PC-3 (cell line): Measurements from ENCODE around the gene CACNA1S.

Experiments
- EZH2phosphoT487 ChIP-seq: fragments of 300-600 bp; sonication (generic); IDR thresholded peaks from 2 replicates; pipeline ENCODE4 v1.6.1; 2018; ENCODE audit warnings: mild to moderate bottlenecking, antibody characterized with exemption, low read length, borderline replicate concordance
- TF ChIP-seq, protein P1 (sequence below): fragments of 300-600 bp; sonication (generic); conservative IDR thresholded peaks from 2 replicates; pipeline ENCODE4 v1.5.1; 2017; ENCODE audit warnings: antibody characterized with exemption, low read depth, mild to moderate bottlenecking, low read length

DNA sequence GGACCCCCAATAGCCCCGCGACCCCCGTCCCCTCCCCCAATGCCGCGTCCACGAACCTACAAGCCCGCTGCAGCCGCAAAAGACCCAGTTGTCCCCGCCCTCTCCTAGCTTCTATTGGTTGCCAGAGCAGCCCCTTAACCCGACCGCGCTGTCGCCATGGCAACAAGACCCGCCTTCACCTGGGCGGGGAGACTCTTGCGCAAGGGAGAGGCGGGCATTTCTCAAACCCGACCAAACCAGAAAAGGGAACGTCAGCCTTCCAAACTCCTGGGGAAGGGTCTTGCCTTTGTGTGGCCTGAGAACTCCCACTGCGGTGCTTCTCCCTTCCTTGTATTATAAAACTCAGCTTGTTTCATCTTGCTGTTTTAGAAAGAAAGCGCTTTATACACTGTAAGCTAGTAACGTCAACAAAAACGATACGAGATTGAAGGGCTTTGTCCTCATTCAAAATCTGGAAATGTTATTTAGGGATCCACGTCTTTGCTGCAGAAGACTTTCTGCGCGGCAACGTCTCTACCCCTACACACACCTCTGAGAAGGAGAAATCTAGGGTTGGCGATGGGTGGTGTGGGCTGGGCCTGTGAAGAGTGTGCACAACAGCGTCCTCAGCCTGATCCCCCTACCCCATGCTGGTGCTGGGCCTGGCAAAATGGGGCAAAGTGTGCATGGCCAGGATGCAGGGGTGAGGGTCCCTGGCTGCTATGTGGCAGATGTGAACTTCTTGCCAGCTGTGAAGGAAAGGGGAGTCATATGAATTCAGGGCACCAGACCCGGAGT, 42.4 kb upstream of the CACNA1S start, which contains the start of gene TMEM9:
- TF ChIP-seq, protein P1, sequence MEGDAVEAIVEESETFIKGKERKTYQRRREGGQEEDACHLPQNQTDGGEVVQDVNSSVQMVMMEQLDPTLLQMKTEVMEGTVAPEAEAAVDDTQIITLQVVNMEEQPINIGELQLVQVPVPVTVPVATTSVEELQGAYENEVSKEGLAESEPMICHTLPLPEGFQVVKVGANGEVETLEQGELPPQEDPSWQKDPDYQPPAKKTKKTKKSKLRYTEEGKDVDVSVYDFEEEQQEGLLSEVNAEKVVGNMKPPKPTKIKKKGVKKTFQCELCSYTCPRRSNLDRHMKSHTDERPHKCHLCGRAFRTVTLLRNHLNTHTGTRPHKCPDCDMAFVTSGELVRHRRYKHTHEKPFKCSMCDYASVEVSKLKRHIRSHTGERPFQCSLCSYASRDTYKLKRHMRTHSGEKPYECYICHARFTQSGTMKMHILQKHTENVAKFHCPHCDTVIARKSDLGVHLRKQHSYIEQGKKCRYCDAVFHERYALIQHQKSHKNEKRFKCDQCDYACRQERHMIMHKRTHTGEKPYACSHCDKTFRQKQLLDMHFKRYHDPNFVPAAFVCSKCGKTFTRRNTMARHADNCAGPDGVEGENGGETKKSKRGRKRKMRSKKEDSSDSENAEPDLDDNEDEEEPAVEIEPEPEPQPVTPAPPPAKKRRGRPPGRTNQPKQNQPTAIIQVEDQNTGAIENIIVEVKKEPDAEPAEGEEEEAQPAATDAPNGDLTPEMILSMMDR, result no peak
- no peak for TF ChIP-seq EZH2phosphoT487
